ENCODE data around the gene OR51I1.

DNA sequence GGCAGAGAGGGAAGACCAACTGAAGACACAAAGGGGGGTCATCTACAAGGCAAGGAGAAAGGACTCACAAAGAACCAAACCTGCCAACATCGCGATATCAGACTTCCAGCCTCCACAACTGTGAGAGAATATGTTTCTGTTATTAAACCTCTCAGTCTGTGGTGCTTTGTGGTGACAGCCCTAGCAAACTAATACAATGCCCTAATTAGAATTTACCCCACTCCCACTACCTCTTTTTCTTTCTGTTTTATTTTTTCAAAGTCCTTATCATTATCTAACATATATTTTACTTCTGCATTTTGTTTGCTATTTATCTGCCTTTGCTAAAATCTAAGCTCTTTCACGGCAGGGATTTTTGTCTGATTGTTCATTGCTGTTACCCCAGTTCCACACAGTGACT lies 44.7 kb upstream of the OR51I1 start:
- no peak for TF ChIP-seq MYC (IDR thresholded peaks at IDR 0.05; ENCODE audit: low read depth, low read length)
- TF ChIP-seq, protein P1, sequence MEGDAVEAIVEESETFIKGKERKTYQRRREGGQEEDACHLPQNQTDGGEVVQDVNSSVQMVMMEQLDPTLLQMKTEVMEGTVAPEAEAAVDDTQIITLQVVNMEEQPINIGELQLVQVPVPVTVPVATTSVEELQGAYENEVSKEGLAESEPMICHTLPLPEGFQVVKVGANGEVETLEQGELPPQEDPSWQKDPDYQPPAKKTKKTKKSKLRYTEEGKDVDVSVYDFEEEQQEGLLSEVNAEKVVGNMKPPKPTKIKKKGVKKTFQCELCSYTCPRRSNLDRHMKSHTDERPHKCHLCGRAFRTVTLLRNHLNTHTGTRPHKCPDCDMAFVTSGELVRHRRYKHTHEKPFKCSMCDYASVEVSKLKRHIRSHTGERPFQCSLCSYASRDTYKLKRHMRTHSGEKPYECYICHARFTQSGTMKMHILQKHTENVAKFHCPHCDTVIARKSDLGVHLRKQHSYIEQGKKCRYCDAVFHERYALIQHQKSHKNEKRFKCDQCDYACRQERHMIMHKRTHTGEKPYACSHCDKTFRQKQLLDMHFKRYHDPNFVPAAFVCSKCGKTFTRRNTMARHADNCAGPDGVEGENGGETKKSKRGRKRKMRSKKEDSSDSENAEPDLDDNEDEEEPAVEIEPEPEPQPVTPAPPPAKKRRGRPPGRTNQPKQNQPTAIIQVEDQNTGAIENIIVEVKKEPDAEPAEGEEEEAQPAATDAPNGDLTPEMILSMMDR (IDR thresholded peaks at IDR 0.05; ENCODE audit: low read depth, low read length) = no peak
- TF ChIP-seq POLR2A (IDR thresholded peaks at IDR 0.05; ENCODE audit: extremely low read depth, insufficient read length) = no peak

Data from NB4 (cell line).